Body of pancreas (tissue), 4 donors: ENCODE measurements around the gene SLC49A4.

Experiments used
- POLR2A ChIP-seq, 3 donors: fragments of 450-650 bp; IDR thresholded peaks; one replicate each; pipeline ENCODE4 v1.6.1; 2016; ENCODE audit warnings: antibody characterized with exemption in 3 of 3, mild to moderate bottlenecking in 2 of 3
- TF ChIP-seq, protein P1 (sequence below), 7 experiments: fragments of 450-650 bp in 4 of 7; fragments of 200-600 bp in 3 of 7; sonication (generic) in 3 of 7; IDR thresholded peaks; one replicate each; pipeline ENCODE4 v1.5.1; 2016 to 2019; ENCODE audit warnings: antibody characterized with exemption in 7 of 7

DNA sequence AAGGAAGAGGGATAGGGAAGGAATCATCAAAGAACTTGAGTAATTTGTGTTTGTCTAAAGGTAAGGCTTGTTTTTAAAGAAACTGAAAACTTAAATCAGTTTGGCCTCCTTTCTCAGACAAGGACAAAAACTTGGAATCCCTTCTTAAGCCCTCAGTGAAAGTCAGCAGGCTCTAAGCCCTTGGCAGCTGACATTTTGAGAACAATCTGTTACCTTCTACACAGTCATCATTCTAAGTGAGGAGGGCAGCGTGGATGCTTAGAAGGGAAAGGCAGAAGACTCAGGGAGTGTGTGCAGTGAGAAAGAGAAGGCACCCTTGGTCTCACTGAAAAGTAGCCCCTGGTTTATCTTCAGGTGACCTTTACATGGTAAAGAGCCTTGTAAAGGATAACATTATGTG lies 12.1 kb upstream of the SLC49A4 start:
- TF ChIP-seq, protein P1, sequence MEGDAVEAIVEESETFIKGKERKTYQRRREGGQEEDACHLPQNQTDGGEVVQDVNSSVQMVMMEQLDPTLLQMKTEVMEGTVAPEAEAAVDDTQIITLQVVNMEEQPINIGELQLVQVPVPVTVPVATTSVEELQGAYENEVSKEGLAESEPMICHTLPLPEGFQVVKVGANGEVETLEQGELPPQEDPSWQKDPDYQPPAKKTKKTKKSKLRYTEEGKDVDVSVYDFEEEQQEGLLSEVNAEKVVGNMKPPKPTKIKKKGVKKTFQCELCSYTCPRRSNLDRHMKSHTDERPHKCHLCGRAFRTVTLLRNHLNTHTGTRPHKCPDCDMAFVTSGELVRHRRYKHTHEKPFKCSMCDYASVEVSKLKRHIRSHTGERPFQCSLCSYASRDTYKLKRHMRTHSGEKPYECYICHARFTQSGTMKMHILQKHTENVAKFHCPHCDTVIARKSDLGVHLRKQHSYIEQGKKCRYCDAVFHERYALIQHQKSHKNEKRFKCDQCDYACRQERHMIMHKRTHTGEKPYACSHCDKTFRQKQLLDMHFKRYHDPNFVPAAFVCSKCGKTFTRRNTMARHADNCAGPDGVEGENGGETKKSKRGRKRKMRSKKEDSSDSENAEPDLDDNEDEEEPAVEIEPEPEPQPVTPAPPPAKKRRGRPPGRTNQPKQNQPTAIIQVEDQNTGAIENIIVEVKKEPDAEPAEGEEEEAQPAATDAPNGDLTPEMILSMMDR (IDR thresholded peaks at IDR 0.05), result no peak
- TF ChIP-seq POLR2A (IDR thresholded peaks at IDR 0.05), result no peak
